Right lobe of liver (tissue), 4 donors: ENCODE data around the gene PDE1C.

Experiments used
- CTCF ChIP-seq, 4 donors: fragments of 200-600 bp in 3 of 4; fragments of 450-650 bp in 1 of 4; IDR thresholded peaks; one replicate each; pipeline versions ENCODE4 v1.5.1 to v1.8.0; 2016 to 2022; ENCODE audit warnings: antibody characterized with exemption in 4 of 4, mild to moderate bottlenecking in 2 of 4
- POLR2A ChIP-seq: fragments of 450-650 bp; IDR thresholded peaks from one replicate; pipeline ENCODE4 v1.6.1; 2017; ENCODE audit warnings: antibody characterized with exemption, mild to moderate bottlenecking
- donor health status: DM: no; HTN: no; CAD: no.
- donor health status: DM: no; HTN: no; CAD: no.
- donor health status: DM: no; HTN: yes; CAD: no.

GRCh38 chr7:31761646-31762045 is 308.6 kb downstream of the PDE1C start:
- TF ChIP-seq POLR2A (no peak), CTCF (IDR thresholded peaks at IDR 0.05) (no peak)
